Measurements from ENCODE around the gene CYBC1.

GRCh38 chr17:82463925-82464566 lies 13.5 kb upstream of the CYBC1 start:
- TF ChIP-seq SUZ12 (IDR thresholded peaks at IDR 0.05) = no peak
- no peak for TF ChIP-seq FOXA1 (IDR thresholded peaks at IDR 0.05)
- TF ChIP-seq, protein P1, sequence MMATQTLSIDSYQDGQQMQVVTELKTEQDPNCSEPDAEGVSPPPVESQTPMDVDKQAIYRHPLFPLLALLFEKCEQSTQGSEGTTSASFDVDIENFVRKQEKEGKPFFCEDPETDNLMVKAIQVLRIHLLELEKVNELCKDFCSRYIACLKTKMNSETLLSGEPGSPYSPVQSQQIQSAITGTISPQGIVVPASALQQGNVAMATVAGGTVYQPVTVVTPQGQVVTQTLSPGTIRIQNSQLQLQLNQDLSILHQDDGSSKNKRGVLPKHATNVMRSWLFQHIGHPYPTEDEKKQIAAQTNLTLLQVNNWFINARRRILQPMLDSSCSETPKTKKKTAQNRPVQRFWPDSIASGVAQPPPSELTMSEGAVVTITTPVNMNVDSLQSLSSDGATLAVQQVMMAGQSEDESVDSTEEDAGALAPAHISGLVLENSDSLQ (IDR thresholded peaks at IDR 0.05) = no peak
- no peak for TF ChIP-seq L3MBTL2 (conservative IDR thresholded peaks at IDR 0.05)
- TF ChIP-seq ELF4 (IDR thresholded peaks at IDR 0.05) = no peak
- no peak for TF ChIP-seq ARNT (IDR thresholded peaks at IDR 0.05)
- no peak for TF ChIP-seq SP1 (IDR thresholded peaks at IDR 0.05)

Data from HEK293T (cell line).